Activated B cell treated with CpG ODN at 0.5 μM for 24 hours (primary cell): Measurements from ENCODE around the gene ZHX3. TPM values are rescaled to one million over a fixed set of nuclear protein-coding genes. Genes with fewer than 3 reads are reported as not detected.

Source experiments
- ATAC-seq: fragments of 200-7000 bp; cut with Tn5 transposase; one replicate; pipeline ENCODE4 v1.10.0; 2021; ENCODE audit warnings: low read depth, mild to moderate bottlenecking, moderate library complexity
- CTCF ChIA-PET: fragments of 350-600 bp; sonication (Branson Sonifier 250); formaldehyde crosslinking; loops from one replicate; lab custom pipeline; 2021; ENCODE audit warnings: antibody characterized with exemption; lab: Charles Lee
- POLR2A ChIA-PET: fragments of 350-600 bp; sonication (Branson Sonifier 250); formaldehyde crosslinking; loops from one replicate; lab custom pipeline; 2021; ENCODE audit warnings: antibody characterized with exemption; lab: Charles Lee
- DNase-seq: peaks from one replicate; pipeline ENCODE4 v3.0.0; 2022
- H3K27ac Mint-ChIP-seq: one replicate; pipeline ENCODE4 v1.8.0; 2020; ENCODE audit warnings: mixed read lengths
- H3K27me3 Mint-ChIP-seq: one replicate; pipeline ENCODE4 v1.8.0; 2021; ENCODE audit warnings: mixed read lengths
- H3K36me3 Mint-ChIP-seq: one replicate; pipeline ENCODE4 v1.8.0; 2021; ENCODE audit warnings: low read depth, mixed read lengths
- H3K4me1 Mint-ChIP-seq: one replicate; pipeline ENCODE4 v1.8.0; 2021; ENCODE audit warnings: mixed read lengths
- H3K4me3 Mint-ChIP-seq: one replicate; pipeline ENCODE4 v1.8.0; 2020; ENCODE audit warnings: mild to moderate bottlenecking, mixed read lengths
- H3K9me3 Mint-ChIP-seq: one replicate; pipeline ENCODE4 v1.8.0; 2020; ENCODE audit warnings: mixed read lengths
- intact Hi-C: fragments of 100-400 bp; cut with micrococcal nuclease; formaldehyde crosslinking; loops from one replicate; pipeline ENCODE4 v1.15.1; 2024
- total RNA-seq: library from RNA; stranded (reverse); gene quantifications from 2 replicates; pipeline ENCODE4 v1.2.3, GENCODE V29; 2022
- TF ChIP-seq, protein P1 (sequence below): fragments of 200-600 bp; IDR thresholded peaks from one replicate; pipeline ENCODE4 v1.8.0; 2022; ENCODE audit warnings: antibody characterized with exemption, mild to moderate bottlenecking

The ZHX3 gene
- total RNA-seq, 1 donor from 2014 or later: 21.2 TPM

GRCh38 chr20:41277049-41277448 is 40.5 kb downstream of the ZHX3 start:
- no peaks in the 10 kb centered on the region for H3K9me3 Mint-ChIP-seq
- POLR2A ChIA-PET: no interaction called here
- CTCF ChIA-PET: no interaction called here

DNA sequence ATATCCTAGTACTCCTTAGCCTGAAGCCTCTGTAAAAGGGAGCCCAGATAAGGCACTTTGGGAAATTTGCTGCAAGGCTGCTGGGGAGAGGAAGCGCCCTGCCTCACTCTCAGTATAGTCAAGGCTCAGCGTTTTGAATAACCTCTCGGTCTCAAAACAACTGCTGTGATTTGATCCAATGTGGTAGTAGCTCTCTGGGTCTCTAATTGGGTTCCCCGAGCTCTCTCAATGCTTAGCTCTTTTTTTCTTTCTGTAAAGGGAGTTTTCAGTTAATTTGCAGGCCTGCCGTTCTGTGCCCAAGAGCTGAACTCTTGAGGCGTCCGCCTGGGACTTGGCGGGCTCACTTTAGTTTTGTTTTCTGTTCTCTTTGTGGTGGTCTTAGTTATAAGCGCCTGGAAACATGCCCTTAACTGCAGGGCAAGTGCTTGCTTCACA is 41.2 kb downstream of the ZHX3 start:
- Mint-ChIP-seq H3K27me3 (no peaks in the 10 kb centered on the region), H3K4me3 (no peak overlapping the region), H3K9me3 (no peaks in the 10 kb centered on the region), H3K36me3 (no peaks in the 10 kb centered on the region), H3K4me1 (peaks cover 7% of the 10 kb centered on the region), H3K27ac (no peak overlapping the region)
- no peak for DNase-seq
- CTCF ChIA-PET: no interaction called here
- ATAC-seq: no peak
- intact Hi-C loops: no loop called here
- POLR2A ChIA-PET: no interaction called here
- TF ChIP-seq, protein P1, sequence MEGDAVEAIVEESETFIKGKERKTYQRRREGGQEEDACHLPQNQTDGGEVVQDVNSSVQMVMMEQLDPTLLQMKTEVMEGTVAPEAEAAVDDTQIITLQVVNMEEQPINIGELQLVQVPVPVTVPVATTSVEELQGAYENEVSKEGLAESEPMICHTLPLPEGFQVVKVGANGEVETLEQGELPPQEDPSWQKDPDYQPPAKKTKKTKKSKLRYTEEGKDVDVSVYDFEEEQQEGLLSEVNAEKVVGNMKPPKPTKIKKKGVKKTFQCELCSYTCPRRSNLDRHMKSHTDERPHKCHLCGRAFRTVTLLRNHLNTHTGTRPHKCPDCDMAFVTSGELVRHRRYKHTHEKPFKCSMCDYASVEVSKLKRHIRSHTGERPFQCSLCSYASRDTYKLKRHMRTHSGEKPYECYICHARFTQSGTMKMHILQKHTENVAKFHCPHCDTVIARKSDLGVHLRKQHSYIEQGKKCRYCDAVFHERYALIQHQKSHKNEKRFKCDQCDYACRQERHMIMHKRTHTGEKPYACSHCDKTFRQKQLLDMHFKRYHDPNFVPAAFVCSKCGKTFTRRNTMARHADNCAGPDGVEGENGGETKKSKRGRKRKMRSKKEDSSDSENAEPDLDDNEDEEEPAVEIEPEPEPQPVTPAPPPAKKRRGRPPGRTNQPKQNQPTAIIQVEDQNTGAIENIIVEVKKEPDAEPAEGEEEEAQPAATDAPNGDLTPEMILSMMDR: no peak

More at GRCh38 chr20:41277049-41277448, 40.5 kb downstream of the ZHX3 start:
- TF ChIP-seq, protein P1: no peak
- intact Hi-C loops: no loop called here
- H3K4me3 Mint-ChIP-seq: no peak overlapping the region
- H3K4me1 Mint-ChIP-seq: peaks cover 7% of the 10 kb centered on the region
- H3K27me3 Mint-ChIP-seq: no peaks in the 10 kb centered on the region
- H3K36me3 Mint-ChIP-seq: no peaks in the 10 kb centered on the region
- no peak for ATAC-seq
- no peak for DNase-seq
- no peak overlapping the region for H3K27ac Mint-ChIP-seq

DNA sequence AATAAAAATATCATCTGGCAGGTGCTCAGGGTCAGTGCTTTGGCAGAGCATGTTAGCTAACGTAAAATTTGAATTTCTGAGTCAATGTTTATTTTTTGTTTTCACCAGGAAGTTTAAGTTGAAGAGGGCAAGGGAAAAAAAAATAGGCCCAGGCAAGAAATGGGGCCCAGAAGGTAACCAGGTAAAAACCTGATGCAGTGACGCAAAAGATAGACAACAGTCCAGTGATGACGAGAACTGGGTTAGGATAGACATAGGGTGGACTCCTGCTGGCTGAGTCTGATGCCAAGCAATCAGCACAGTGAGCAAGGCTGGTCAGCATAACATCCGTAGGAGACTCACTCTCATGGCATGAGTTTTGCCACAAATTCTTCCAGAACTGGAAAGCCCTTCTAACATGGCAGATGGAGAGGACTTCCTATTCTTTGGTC is 42.2 kb downstream of the ZHX3 start:
- ATAC-seq: no peak
- ChIA-PET POLR2A (no interaction called here), CTCF (no interaction called here)
- intact Hi-C loops: no loop called here
- Mint-ChIP-seq H3K4me3 (no peak overlapping the region), H3K9me3 (no peaks in the 10 kb centered on the region), H3K27ac (no peak overlapping the region), H3K27me3 (no peaks in the 10 kb centered on the region), H3K4me1 (peaks cover 7% of the 10 kb centered on the region), H3K36me3 (no peaks in the 10 kb centered on the region)
- no peak for DNase-seq
- TF ChIP-seq, protein P1: no peak

- intact Hi-C loops: no loop called here
- no peak for DNase-seq
- TF ChIP-seq, protein P1: no peak
- H3K4me3 Mint-ChIP-seq: no peak overlapping the region
- POLR2A ChIA-PET: no interaction called here
- H3K4me1 Mint-ChIP-seq: no peaks in the 10 kb centered on the region
- CTCF ChIA-PET: no interaction called here
- no peaks in the 10 kb centered on the region for H3K27me3 Mint-ChIP-seq
- no peaks in the 10 kb centered on the region for H3K9me3 Mint-ChIP-seq
- no peak for ATAC-seq
- H3K36me3 Mint-ChIP-seq: no peaks in the 10 kb centered on the region
- no peak overlapping the region for H3K27ac Mint-ChIP-seq
These were observed 43.4 kb downstream of the ZHX3 start for GRCh38 chr20:41274152-41274551.

GRCh38 chr20:41273445-41273844 is 44.1 kb downstream of the ZHX3 start:
- H3K36me3 Mint-ChIP-seq: peaks cover 5% of the 10 kb centered on the region
- H3K9me3 Mint-ChIP-seq: no peaks in the 10 kb centered on the region
- no peak overlapping the region for H3K27ac Mint-ChIP-seq
- H3K27me3 Mint-ChIP-seq: no peaks in the 10 kb centered on the region
- ChIA-PET POLR2A (no interaction called here), CTCF (no interaction called here)
- TF ChIP-seq, protein P1: no peak
- no peak for ATAC-seq
- no peak for DNase-seq
- no peaks in the 10 kb centered on the region for H3K4me1 Mint-ChIP-seq
- no peak overlapping the region for H3K4me3 Mint-ChIP-seq
- intact Hi-C loops: no loop called here
